Calu3 (cell line): ENCODE data around the gene RTN1. TPM values are rescaled to one million over a fixed set of nuclear protein-coding genes. Genes with fewer than 3 reads are reported as not detected.

Source experiments
- Bru-seq: library from RNA; stranded (reverse); fragments of 400-500 nt; gene quantifications from one replicate; lab custom pipeline; 2021; lab: Mats Ljungman, UMichigan
- BruChase-seq, 2 experiments: library from RNA; stranded (reverse); fragments of 400-500 nt; gene quantifications; one replicate each; lab custom pipeline; 2021; lab: Mats Ljungman, UMichigan
- BruUV-seq: library from RNA; stranded (reverse); fragments of 400-500 nt; replicated peaks from 2 replicates; lab custom pipeline; 2021; lab: Mats Ljungman, UMichigan
- CTCF ChIA-PET: fragments of 300-600 bp; sonication (Branson Sonifier 250); formaldehyde crosslinking; loops from one replicate; lab custom pipeline; 2022; ENCODE audit warnings: antibody characterized with exemption; lab: Charles Lee
- DNase-seq: peaks from one replicate; pipeline ENCODE4 v3.0.0; 2022
- H3K27ac Mint-ChIP-seq: one replicate; pipeline ENCODE4 v1.8.0; 2022; ENCODE audit warnings: mixed read lengths; ENCODE audit not compliant: unreplicated experiment
- H3K27me3 Mint-ChIP-seq: one replicate; pipeline ENCODE4 v1.8.0; 2022; ENCODE audit warnings: mixed read lengths; ENCODE audit not compliant: unreplicated experiment
- H3K36me3 Mint-ChIP-seq: one replicate; pipeline ENCODE4 v1.8.0; 2022; ENCODE audit warnings: mild to moderate bottlenecking, moderate library complexity, mixed read lengths; ENCODE audit not compliant: insufficient read depth, unreplicated experiment
- H3K4me1 Mint-ChIP-seq: one replicate; pipeline ENCODE4 v1.8.0; 2022; ENCODE audit warnings: mild to moderate bottlenecking, low read depth, mixed read lengths; ENCODE audit not compliant: unreplicated experiment
- H3K4me3 Mint-ChIP-seq: one replicate; pipeline ENCODE4 v1.8.0; 2022; ENCODE audit warnings: mild to moderate bottlenecking, low read depth, moderate library complexity, mixed read lengths; ENCODE audit not compliant: unreplicated experiment
- H3K9me3 Mint-ChIP-seq: one replicate; pipeline ENCODE4 v1.8.0; 2022; ENCODE audit warnings: low read depth, mixed read lengths; ENCODE audit not compliant: unreplicated experiment
- intact Hi-C: fragments of 100-400 bp; cut with micrococcal nuclease; formaldehyde crosslinking; loops from one replicate; pipeline ENCODE4 v1.10.0; 2022; ENCODE audit not compliant: unreplicated experiment
- long read RNA-seq: library from polyadenylated mRNA; stranded (forward); transcript quantifications from one replicate; pipeline ENCODE4 v2.0.0, GENCODE V29; 2022
- total RNA-seq: library from RNA; stranded (reverse); gene quantifications from 2 replicates; pipeline ENCODE4 v1.2.3, GENCODE V29; 2022
- TF ChIP-seq, protein P1 (sequence below): fragments of 200-600 bp; IDR thresholded peaks from one replicate; pipeline ENCODE4 v1.8.0; 2022; ENCODE audit warnings: antibody characterized with exemption; ENCODE audit not compliant: unreplicated experiment

The RTN1 gene, protein sequence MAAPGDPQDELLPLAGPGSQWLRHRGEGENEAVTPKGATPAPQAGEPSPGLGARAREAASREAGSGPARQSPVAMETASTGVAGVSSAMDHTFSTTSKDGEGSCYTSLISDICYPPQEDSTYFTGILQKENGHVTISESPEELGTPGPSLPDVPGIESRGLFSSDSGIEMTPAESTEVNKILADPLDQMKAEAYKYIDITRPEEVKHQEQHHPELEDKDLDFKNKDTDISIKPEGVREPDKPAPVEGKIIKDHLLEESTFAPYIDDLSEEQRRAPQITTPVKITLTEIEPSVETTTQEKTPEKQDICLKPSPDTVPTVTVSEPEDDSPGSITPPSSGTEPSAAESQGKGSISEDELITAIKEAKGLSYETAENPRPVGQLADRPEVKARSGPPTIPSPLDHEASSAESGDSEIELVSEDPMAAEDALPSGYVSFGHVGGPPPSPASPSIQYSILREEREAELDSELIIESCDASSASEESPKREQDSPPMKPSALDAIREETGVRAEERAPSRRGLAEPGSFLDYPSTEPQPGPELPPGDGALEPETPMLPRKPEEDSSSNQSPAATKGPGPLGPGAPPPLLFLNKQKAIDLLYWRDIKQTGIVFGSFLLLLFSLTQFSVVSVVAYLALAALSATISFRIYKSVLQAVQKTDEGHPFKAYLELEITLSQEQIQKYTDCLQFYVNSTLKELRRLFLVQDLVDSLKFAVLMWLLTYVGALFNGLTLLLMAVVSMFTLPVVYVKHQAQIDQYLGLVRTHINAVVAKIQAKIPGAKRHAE
- total RNA-seq (not detected in 2 replicates), Bru-seq, nascent RNA (percentile 7 among the genes with signal in this experiment), BruChase-seq, experiment 1, labeled RNA remaining after a 6-hour chase (percentile 7 among the genes with signal in this experiment), BruChase-seq, experiment 2, labeled RNA remaining after a 2-hour chase (percentile 5 among the genes with signal in this experiment)
- long read RNA-seq, partial matches to known transcripts, result 0 of 1 reads
- long read RNA-seq, other reads (novel, unspliced or antisense), result 1 of 1 reads

DNA sequence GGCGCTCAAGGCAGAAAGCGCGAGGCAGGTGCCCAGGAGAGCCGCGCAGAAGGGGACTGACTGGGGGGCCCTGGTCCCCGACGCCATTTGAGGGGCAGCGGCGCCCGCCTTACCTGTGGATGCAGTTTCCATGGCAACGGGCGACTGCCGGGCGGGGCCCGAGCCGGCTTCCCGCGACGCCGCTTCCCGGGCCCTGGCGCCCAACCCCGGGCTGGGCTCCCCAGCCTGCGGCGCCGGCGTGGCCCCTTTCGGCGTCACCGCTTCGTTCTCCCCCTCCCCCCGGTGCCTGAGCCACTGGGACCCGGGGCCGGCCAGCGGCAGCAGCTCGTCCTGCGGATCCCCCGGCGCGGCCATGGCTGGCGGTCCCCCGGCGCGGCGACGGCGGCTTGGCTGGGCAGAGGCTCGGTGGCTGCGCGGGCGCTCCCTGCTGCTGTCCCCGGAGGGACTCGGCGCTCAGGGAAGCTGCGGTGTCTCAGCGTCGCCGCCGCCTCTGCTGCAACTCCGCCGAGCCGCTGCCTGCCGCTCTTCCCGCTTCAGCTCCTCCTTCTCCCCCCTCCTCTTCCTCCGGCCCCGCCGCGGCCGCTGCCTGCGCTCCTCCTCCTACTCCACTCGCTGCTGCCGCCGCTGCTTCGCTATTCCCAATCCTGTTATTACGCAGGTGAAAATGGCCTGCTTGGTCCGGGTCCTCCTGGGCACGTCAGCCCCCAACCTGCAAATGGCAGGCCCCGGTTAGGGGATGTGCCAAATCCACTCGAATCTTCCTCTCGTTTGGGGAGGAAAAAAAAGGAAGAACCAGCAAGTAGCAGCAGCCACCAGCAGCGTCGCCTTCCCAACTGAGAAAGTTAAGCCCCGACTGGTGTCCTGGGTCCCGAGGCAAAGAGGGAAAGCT, at the start of gene RTN1:
Gene RTN1 (minus strand): TSS at position 500 of the 889 bp plus-strand sequence. CDS start 146 bp downstream, at position 354.
- intact Hi-C loops, result no loop called here
- H3K4me3 Mint-ChIP-seq, result peak within 1 kb of the TSS; percentile 70
- CTCF ChIA-PET, result no interaction called here
- no peak within 1 kb of the TSS for H3K27ac Mint-ChIP-seq
- no peaks in the 10 kb centered on the region for H3K9me3 Mint-ChIP-seq
- H3K4me1 Mint-ChIP-seq, result no peaks in the 10 kb centered on the region
- DNase-seq, result peak; percentile 17
- no TSS peak for BruUV-seq
- peaks cover 53% of the 10 kb centered on the region for H3K27me3 Mint-ChIP-seq
- TF ChIP-seq, protein P1, sequence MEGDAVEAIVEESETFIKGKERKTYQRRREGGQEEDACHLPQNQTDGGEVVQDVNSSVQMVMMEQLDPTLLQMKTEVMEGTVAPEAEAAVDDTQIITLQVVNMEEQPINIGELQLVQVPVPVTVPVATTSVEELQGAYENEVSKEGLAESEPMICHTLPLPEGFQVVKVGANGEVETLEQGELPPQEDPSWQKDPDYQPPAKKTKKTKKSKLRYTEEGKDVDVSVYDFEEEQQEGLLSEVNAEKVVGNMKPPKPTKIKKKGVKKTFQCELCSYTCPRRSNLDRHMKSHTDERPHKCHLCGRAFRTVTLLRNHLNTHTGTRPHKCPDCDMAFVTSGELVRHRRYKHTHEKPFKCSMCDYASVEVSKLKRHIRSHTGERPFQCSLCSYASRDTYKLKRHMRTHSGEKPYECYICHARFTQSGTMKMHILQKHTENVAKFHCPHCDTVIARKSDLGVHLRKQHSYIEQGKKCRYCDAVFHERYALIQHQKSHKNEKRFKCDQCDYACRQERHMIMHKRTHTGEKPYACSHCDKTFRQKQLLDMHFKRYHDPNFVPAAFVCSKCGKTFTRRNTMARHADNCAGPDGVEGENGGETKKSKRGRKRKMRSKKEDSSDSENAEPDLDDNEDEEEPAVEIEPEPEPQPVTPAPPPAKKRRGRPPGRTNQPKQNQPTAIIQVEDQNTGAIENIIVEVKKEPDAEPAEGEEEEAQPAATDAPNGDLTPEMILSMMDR, result no peak
- H3K36me3 Mint-ChIP-seq, result no peaks in the 10 kb centered on the region

DNA sequence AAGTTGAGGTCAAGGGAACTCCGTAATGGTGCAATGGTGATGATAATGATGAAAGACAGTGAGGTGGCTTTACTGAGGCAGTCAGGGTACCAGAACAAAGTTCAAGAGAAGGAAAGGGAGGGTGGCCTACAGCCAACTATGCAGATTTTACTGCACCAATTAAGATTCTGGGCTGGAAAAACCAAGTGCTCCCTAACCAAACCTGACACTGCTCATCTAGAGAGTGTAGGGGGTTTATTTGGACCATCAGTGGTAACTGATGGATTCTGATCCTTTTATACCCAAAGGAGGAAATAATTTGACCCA, 49.8 kb upstream of the RTN1 start:
- no peak for DNase-seq
- H3K4me3 Mint-ChIP-seq, result no peak overlapping the region
- no TSS peak for BruUV-seq
- intact Hi-C loops, result no loop called here
- TF ChIP-seq, protein P1, result no peak
- CTCF ChIA-PET, result no interaction called here
- H3K36me3 Mint-ChIP-seq, result no peaks in the 10 kb centered on the region
- H3K4me1 Mint-ChIP-seq, result no peaks in the 10 kb centered on the region
- H3K9me3 Mint-ChIP-seq, result no peaks in the 10 kb centered on the region
- peaks cover 50% of the 10 kb centered on the region for H3K27me3 Mint-ChIP-seq
- no peak overlapping the region for H3K27ac Mint-ChIP-seq

DNA sequence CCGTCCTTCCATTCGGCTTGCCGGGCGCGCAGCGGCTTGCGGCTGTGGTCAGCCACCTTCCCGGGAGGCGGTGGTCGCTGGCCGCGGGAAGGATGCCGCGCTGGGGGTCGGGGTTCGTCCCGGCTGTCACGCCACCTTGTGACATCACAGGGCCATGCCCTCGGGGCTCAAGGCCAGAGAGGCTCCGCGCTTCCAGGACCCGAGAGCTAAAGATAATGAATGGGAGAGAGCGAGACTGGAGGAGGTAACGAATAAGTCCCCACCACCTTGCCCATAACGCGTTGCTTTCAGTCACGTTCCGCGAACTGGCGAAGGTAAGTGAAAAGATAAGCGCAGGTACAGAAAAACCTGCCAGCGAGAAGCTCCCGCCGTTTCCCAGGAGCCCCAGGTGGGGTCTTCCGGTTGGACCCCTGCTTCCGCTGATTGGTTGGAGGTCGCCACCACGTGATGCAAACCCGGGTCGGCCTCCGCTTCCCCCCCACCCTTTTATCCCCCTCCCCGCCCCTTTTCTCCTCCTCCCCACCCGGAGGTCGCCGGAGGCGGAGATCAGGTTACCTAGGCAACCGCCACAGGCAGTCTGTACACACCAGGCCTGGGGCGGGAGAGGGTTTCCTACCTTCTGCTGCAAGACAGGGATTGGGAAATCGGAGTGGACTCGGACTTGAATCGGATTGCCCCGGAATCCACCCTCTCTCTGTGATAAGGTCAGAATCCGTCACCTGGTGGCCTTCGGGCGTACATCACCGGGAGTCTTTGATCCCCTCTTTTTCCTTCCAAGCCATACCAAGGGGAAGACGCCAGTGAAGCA, 49.2 kb upstream of the RTN1 start, which contains the start of gene LRRC9:
Gene LRRC9 (plus strand): TSS at position 575 of the 808 bp plus-strand sequence.
- peaks cover 52% of the 10 kb centered on the region for H3K27me3 Mint-ChIP-seq
- no TSS peak for BruUV-seq
- no peak for DNase-seq
- no peaks in the 10 kb centered on the region for H3K36me3 Mint-ChIP-seq
- intact Hi-C loops, result no loop called here
- H3K9me3 Mint-ChIP-seq, result no peaks in the 10 kb centered on the region
- no peak within 1 kb of the TSS for H3K27ac Mint-ChIP-seq
- CTCF ChIA-PET, result no interaction called here
- peak within 1 kb of the TSS; percentile 61 for H3K4me3 Mint-ChIP-seq
- TF ChIP-seq, protein P1, result no peak
- H3K4me1 Mint-ChIP-seq, result no peaks in the 10 kb centered on the region
